ENCODE measurements around the gene RBMS1. TPM values are rescaled to one million over a fixed set of nuclear protein-coding genes. Genes with fewer than 3 reads are reported as not detected.

The RBMS1 gene
- total and polyA plus RNA-seq, 2 of the 4 experiments (the other 2 are of a cell fraction), result 43.5 to 64.9 TPM

GRCh38 chr2:160339726-160340125 lies 153.9 kb downstream of the RBMS1 start:
- Histone ChIP-seq H3K18ac (ENCODE audit: low read depth, low read length) (no peak overlapping the region), H3K27me3 (ENCODE audit: control insufficient read depth, insufficient read depth, low read length) (no peaks in the 10 kb centered on the region), H2BK120ac (ENCODE audit: low read depth, low read length) (no peak overlapping the region), H3K4me3 (ENCODE audit: insufficient read depth, low read depth, low read length) (no peak overlapping the region), H3K23ac (ENCODE audit: low read depth, low read length) (0 out of 2 replicates have a peak overlapping the region, but pooled peaks have one; percentile 24), H3K4me1 (ENCODE audit: control insufficient read depth, insufficient read depth, low read length) (peaks cover 22% of the 10 kb centered on the region), H4K8ac (ENCODE audit: low read depth in 2 of 2, low read length in 2 of 2) (no peak overlapping the region), H2AK9ac (replicated peaks; ENCODE audit: low read depth, low read length, poor library complexity) (no peak overlapping the region), H4K20me1 (ENCODE audit: insufficient read depth, low read length) (peaks cover 68% of the 10 kb centered on the region), H3K56ac (ENCODE audit: extremely low read depth, insufficient read depth, low read length) (no peak overlapping the region), H3K4ac (ENCODE audit: low read depth, low read length) (no peak overlapping the region), H2AK5ac (ENCODE audit: low read depth, low read length) (no peak overlapping the region), H3K79me1 (ENCODE audit: low read depth in 1 of 2, low read length in 2 of 2) (peaks cover 16 to 78% of the 10 kb centered on the region in 2 experiments), H3K9me3 (ENCODE audit: control insufficient read depth, insufficient read depth, low read length) (no peaks in the 10 kb centered on the region), H2BK15ac (ENCODE audit: low read depth, low read length) (no peak overlapping the region), H3K9ac (ENCODE audit: low read depth, low read length) (no peak overlapping the region), H3K14ac (replicated peaks; ENCODE audit: low read depth, low read length) (no peak overlapping the region), H2BK5ac (ENCODE audit: low read depth, low read length, poor library complexity, severe bottlenecking) (no peak overlapping the region), H2AFZ (replicated peaks; ENCODE audit: low read length, poor library complexity) (no peak overlapping the region), H3K27ac (ENCODE audit: insufficient read depth, low read length) (no peak overlapping the region), H3K36me3 (ENCODE audit: control insufficient read depth, insufficient read depth, low read length) (no peaks in the 10 kb centered on the region; the same call in 1 of the 2 replicates), H4K5ac (ENCODE audit: low read depth, low read length) (no peak overlapping the region), H2BK20ac (ENCODE audit: low read depth, low read length) (no peak overlapping the region), H4K91ac (ENCODE audit: insufficient read depth, low read depth, low read length) (no peak overlapping the region), H3K4me2 (ENCODE audit: low read depth, low read length) (no peak overlapping the region), H3K9me1 (ENCODE audit: insufficient read depth, low read length) (peaks cover 18% of the 10 kb centered on the region)
- no TSS peak for BruUV-seq (replicated peaks)
- no CpG with 5 or more reads among the region's 2 CpGs for WGBS, 2 experiments (ENCODE audit: extremely low coverage in 2 of 2, insufficient read length in 1 of 2)
- ChIA-PET CTCF (interaction anchor here (0.9 kb wide), 1 partner anchor 13 kb away, joined by 4 read pairs; no protein-coding TSS in a partner anchor), POLR2A (ENCODE audit: unreplicated experiment) (no interaction called here)
- TF ChIP-seq RAD21 (IDR thresholded peaks at IDR 0.05; ENCODE audit: low read length), result no peak
- TF ChIP-seq BHLHE40 (IDR thresholded peaks at IDR 0.05; ENCODE audit: low read depth, low read length), result no peak
- TF ChIP-seq FOS (IDR thresholded peaks at IDR 0.05; ENCODE audit: low read depth, low read length), result no peak
- no peak for TF ChIP-seq RFX5 (IDR thresholded peaks at IDR 0.05; ENCODE audit: low read depth, low read length)
- dilution Hi-C loops (cut with HindIII; ENCODE audit: low sequenced_read_pairs, unreplicated experiment), result no loop called here
- in situ Hi-C loops (cut with MboI; ENCODE audit: low sequenced_read_pairs), result no loop called here
- DNase-seq (no peak), ATAC-seq (ENCODE audit: low read depth) (no peak)
- intact Hi-C loops (cut with micrococcal nuclease), result no loop called here

Data from IMR-90 (cell line).